ENCODE data around the gene PTOV1.

PTOV1 gene

GRCh38 chr19:49801966-49802661 lies 48.8 kb upstream of the PTOV1 start (continued):
- TF ChIP-seq MYNN (tag by site-specific recombination; IDR thresholded peaks at IDR 0.05; ENCODE audit: borderline replicate concordance) (no peak), ZBTB17 (tag by site-specific recombination; IDR thresholded peaks at IDR 0.05) (peak; percentile 92), ZNF24 (tag by site-specific recombination; IDR thresholded peaks at IDR 0.05) (no peak), ZNF501 (tag by site-specific recombination; IDR thresholded peaks at IDR 0.05) (no peak), ZNF16 (tag by site-specific recombination; IDR thresholded peaks at IDR 0.05; ENCODE audit: low read depth) (no peak), ZNF155 (tag by site-specific recombination; IDR thresholded peaks at IDR 0.05) (no peak), ZBTB20 (tag by site-specific recombination; IDR thresholded peaks at IDR 0.05) (no peak), FEZF1 (tag by site-specific recombination; IDR thresholded peaks at IDR 0.05) (peak; percentile 56), ZNF629 (tag by site-specific recombination; IDR thresholded peaks at IDR 0.05) (no peak), GLIS2 (tag by site-specific recombination; IDR thresholded peaks at IDR 0.05) (peak; percentile 55), OSR2 (tag by site-specific recombination; IDR thresholded peaks at IDR 0.05) (no peak), ZNF302 (tag by site-specific recombination; IDR thresholded peaks at IDR 0.05; ENCODE audit: low read depth) (no peak), ZNF580 (tag by site-specific recombination; IDR thresholded peaks at IDR 0.05) (no peak), ZNF394 (tag by site-specific recombination; IDR thresholded peaks at IDR 0.05; ENCODE audit: borderline replicate concordance) (no peak), ZNF350 (tag by site-specific recombination; IDR thresholded peaks at IDR 0.05) (no peak), MZF1 (tag by site-specific recombination; IDR thresholded peaks at IDR 0.05; ENCODE audit: borderline replicate concordance) (no peak), ZBTB44 (tag by site-specific recombination; IDR thresholded peaks at IDR 0.05) (no peak), ZNF792 (tag by site-specific recombination; IDR thresholded peaks at IDR 0.05) (no peak), ZNF791 (tag by site-specific recombination; IDR thresholded peaks at IDR 0.05) (no peak), ZNF184 (tag by site-specific recombination; IDR thresholded peaks at IDR 0.05) (no peak)
- TF ChIP-seq, protein P1, sequence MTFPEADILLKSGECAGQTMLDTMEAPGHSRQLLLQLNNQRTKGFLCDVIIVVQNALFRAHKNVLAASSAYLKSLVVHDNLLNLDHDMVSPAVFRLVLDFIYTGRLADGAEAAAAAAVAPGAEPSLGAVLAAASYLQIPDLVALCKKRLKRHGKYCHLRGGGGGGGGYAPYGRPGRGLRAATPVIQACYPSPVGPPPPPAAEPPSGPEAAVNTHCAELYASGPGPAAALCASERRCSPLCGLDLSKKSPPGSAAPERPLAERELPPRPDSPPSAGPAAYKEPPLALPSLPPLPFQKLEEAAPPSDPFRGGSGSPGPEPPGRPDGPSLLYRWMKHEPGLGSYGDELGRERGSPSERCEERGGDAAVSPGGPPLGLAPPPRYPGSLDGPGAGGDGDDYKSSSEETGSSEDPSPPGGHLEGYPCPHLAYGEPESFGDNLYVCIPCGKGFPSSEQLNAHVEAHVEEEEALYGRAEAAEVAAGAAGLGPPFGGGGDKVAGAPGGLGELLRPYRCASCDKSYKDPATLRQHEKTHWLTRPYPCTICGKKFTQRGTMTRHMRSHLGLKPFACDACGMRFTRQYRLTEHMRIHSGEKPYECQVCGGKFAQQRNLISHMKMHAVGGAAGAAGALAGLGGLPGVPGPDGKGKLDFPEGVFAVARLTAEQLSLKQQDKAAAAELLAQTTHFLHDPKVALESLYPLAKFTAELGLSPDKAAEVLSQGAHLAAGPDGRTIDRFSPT (tag by site-specific recombination; IDR thresholded peaks at IDR 0.05): no peak
- TF ChIP-seq, protein P2, sequence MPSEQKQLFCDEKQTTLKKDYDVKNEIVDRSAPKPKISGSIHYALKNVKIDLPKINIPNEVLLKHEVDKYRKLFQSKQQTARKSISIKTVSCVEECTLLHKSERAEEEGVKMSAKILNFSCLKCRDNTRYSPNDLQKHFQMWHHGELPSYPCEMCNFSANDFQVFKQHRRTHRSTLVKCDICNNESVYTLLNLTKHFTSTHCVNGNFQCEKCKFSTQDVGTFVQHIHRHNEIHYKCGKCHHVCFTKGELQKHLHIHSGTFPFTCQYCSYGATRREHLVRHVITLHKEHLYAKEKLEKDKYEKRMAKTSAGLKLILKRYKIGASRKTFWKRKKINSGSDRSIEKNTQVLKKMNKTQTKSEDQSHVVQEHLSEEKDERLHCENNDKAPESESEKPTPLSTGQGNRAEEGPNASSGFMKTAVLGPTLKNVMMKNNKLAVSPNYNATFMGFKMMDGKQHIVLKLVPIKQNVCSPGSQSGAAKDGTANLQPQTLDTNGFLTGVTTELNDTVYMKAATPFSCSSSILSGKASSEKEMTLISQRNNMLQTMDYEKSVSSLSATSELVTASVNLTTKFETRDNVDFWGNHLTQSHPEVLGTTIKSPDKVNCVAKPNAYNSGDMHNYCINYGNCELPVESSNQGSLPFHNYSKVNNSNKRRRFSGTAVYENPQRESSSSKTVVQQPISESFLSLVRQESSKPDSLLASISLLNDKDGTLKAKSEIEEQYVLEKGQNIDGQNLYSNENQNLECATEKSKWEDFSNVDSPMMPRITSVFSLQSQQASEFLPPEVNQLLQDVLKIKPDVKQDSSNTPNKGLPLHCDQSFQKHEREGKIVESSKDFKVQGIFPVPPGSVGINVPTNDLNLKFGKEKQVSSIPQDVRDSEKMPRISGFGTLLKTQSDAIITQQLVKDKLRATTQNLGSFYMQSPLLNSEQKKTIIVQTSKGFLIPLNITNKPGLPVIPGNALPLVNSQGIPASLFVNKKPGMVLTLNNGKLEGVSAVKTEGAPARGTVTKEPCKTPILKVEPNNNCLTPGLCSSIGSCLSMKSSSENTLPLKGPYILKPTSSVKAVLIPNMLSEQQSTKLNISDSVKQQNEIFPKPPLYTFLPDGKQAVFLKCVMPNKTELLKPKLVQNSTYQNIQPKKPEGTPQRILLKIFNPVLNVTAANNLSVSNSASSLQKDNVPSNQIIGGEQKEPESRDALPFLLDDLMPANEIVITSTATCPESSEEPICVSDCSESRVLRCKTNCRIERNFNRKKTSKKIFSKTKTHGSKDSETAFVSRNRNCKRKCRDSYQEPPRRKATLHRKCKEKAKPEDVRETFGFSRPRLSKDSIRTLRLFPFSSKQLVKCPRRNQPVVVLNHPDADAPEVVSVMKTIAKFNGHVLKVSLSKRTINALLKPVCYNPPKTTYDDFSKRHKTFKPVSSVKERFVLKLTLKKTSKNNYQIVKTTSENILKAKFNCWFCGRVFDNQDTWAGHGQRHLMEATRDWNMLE (tag by site-specific recombination; conservative IDR thresholded peaks at IDR 0.05; ENCODE audit: low read depth): no peak
- TF ChIP-seq, protein P3, sequence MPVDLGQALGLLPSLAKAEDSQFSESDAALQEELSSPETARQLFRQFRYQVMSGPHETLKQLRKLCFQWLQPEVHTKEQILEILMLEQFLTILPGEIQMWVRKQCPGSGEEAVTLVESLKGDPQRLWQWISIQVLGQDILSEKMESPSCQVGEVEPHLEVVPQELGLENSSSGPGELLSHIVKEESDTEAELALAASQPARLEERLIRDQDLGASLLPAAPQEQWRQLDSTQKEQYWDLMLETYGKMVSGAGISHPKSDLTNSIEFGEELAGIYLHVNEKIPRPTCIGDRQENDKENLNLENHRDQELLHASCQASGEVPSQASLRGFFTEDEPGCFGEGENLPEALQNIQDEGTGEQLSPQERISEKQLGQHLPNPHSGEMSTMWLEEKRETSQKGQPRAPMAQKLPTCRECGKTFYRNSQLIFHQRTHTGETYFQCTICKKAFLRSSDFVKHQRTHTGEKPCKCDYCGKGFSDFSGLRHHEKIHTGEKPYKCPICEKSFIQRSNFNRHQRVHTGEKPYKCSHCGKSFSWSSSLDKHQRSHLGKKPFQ (tag by site-specific recombination; IDR thresholded peaks at IDR 0.05): no peak
- TF ChIP-seq, protein P4, sequence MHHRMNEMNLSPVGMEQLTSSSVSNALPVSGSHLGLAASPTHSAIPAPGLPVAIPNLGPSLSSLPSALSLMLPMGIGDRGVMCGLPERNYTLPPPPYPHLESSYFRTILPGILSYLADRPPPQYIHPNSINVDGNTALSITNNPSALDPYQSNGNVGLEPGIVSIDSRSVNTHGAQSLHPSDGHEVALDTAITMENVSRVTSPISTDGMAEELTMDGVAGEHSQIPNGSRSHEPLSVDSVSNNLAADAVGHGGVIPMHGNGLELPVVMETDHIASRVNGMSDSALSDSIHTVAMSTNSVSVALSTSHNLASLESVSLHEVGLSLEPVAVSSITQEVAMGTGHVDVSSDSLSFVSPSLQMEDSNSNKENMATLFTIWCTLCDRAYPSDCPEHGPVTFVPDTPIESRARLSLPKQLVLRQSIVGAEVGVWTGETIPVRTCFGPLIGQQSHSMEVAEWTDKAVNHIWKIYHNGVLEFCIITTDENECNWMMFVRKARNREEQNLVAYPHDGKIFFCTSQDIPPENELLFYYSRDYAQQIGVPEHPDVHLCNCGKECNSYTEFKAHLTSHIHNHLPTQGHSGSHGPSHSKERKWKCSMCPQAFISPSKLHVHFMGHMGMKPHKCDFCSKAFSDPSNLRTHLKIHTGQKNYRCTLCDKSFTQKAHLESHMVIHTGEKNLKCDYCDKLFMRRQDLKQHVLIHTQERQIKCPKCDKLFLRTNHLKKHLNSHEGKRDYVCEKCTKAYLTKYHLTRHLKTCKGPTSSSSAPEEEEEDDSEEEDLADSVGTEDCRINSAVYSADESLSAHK (tag by site-specific recombination; IDR thresholded peaks at IDR 0.05): no peak
- TF ChIP-seq, protein P5, sequence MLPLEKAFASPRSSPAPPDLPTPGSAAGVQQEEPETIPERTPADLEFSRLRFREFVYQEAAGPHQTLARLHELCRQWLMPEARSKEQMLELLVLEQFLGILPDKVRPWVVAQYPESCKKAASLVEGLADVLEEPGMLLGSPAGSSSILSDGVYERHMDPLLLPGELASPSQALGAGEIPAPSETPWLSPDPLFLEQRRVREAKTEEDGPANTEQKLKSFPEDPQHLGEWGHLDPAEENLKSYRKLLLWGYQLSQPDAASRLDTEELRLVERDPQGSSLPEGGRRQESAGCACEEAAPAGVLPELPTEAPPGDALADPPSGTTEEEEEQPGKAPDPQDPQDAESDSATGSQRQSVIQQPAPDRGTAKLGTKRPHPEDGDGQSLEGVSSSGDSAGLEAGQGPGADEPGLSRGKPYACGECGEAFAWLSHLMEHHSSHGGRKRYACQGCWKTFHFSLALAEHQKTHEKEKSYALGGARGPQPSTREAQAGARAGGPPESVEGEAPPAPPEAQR (tag by site-specific recombination; IDR thresholded peaks at IDR 0.05): no peak; the same call in 1 of the 2 replicates

Measured in HEK293 (cell line).